Ureter (tissue), 1 donor: Measurements from ENCODE around the gene TMEM132D. TPM values are rescaled to one million over a fixed set of nuclear protein-coding genes. Genes with fewer than 3 reads are reported as not detected.

Source experiments
- DNase-seq: peaks from one replicate; pipeline ENCODE4 v3.0.0-alpha.2; 2020; ENCODE audit warnings: low spot score
- total RNA-seq: library from RNA; stranded (reverse); gene quantifications from one replicate; pipeline ENCODE4 v1.2.4, GENCODE V29; 2023
- donor health status: DM: yes; HTN: yes; CAD: no.

The TMEM132D gene
- total RNA-seq, 1 donor from 2014 or later, result not detected

GRCh38 chr12:129727100-129727499, 176.7 kb downstream of the TMEM132D start:
- DNase-seq, result no peak

- no peak for DNase-seq
These were observed 180.6 kb downstream of the TMEM132D start for GRCh38 chr12:129723260-129723659.

GRCh38 chr12:129720618-129721017, 183.2 kb downstream of the TMEM132D start:
- DNase-seq, result no peak

GRCh38 chr12:129719416-129719815, 184.4 kb downstream of the TMEM132D start:
- DNase-seq, result no peak

- DNase-seq, result no peak
These were observed 186.4 kb downstream of the TMEM132D start for GRCh38 chr12:129717438-129717837.

- no peak for DNase-seq
These were observed 187.0 kb downstream of the TMEM132D start for GRCh38 chr12:129716825-129717224.

- DNase-seq, result no peak
These were observed 197.1 kb downstream of the TMEM132D start for GRCh38 chr12:129706716-129707115.

- DNase-seq, result no peak
These were observed 199.5 kb downstream of the TMEM132D start for GRCh38 chr12:129704232-129704830.

GRCh38 chr12:129701631-129702101, 202.2 kb downstream of the TMEM132D start:
- DNase-seq, result no peak

GRCh38 chr12:129700036-129700435, 203.8 kb downstream of the TMEM132D start:
- no peak for DNase-seq

GRCh38 chr12:129696926-129697325, 206.9 kb downstream of the TMEM132D start:
- DNase-seq, result no peak

GRCh38 chr12:129696405-129696804, 207.4 kb downstream of the TMEM132D start:
- no peak for DNase-seq

- DNase-seq, result no peak
These were observed 210.1 kb downstream of the TMEM132D start for GRCh38 chr12:129693731-129694130.

GRCh38 chr12:129687731-129688130, 216.1 kb downstream of the TMEM132D start:
- DNase-seq, result no peak

- DNase-seq, result no peak
These were observed 222.0 kb downstream of the TMEM132D start for GRCh38 chr12:129681830-129682229.

GRCh38 chr12:129681151-129681550, 222.7 kb downstream of the TMEM132D start:
- no peak for DNase-seq

- no peak for DNase-seq
These were observed 227.4 kb downstream of the TMEM132D start for GRCh38 chr12:129676411-129676810.

GRCh38 chr12:129675947-129676346, 227.9 kb downstream of the TMEM132D start:
- no peak for DNase-seq

- DNase-seq, result no peak
These were observed 228.3 kb downstream of the TMEM132D start for GRCh38 chr12:129675496-129675895.

- no peak for DNase-seq
These were observed 230.0 kb downstream of the TMEM132D start for GRCh38 chr12:129673806-129674205.

- no peak for DNase-seq
These were observed 231.7 kb downstream of the TMEM132D start for GRCh38 chr12:129672110-129672509.

- no peak for DNase-seq
These were observed 233.4 kb downstream of the TMEM132D start for GRCh38 chr12:129670256-129670920.

GRCh38 chr12:129665414-129665813, 238.4 kb downstream of the TMEM132D start:
- DNase-seq, result no peak

- DNase-seq, result no peak
These were observed 241.6 kb downstream of the TMEM132D start for GRCh38 chr12:129662234-129662633.
